HepG2 (cell line): ENCODE results near the gene RASSF8. TPM values are rescaled to one million over a fixed set of nuclear protein-coding genes. Genes with fewer than 3 reads are reported as not detected.

ENCODE experiments used
- ATAC-seq: fragments of 200-7000 bp; cut with Tn5 transposase; 3 replicates; pipeline ENCODE4 v1.9.1; 2020; ENCODE audit warnings: mild to moderate bottlenecking, moderate library complexity
- BruUV-seq: library from RNA; stranded (reverse); fragments of 400-500 nt; replicated peaks from 2 replicates; lab custom pipeline; 2021; lab: Mats Ljungman, UMichigan
- CTCF ChIA-PET: fragments of 300-600 bp; formaldehyde crosslinking; extraction: SDS; loops from one replicate; lab custom pipeline; 2021; ENCODE audit warnings: low total read pairs, inconsistent platforms, low intra/inter-chr PET ratio; lab: Yijun Ruan, JAX
- POLR2A ChIA-PET: fragments of 350-600 bp; sonication (Branson Sonifier 250); formaldehyde crosslinking; loops from one replicate; lab custom pipeline; 2020; ENCODE audit warnings: antibody characterized with exemption, inconsistent platforms; lab: Yijun Ruan, JAX
- DNase-seq: peaks from one replicate; pipeline ENCODE4 v3.0.0-alpha.2; 2015; ENCODE audit warnings: low spot score
- FAIRE-seq: peaks from 3 replicates; lab custom pipeline; 2011; peaks lifted over from hg19 to GRCh38; lab: Jason Lieb, UNC
- H2AFZ ChIP-seq: one replicate; pipeline ENCODE4 v1.6.1; 2011; ENCODE audit warnings: low read length, inconsistent platforms
- H3K27ac ChIP-seq: fragments of 300-600 bp; 3 replicates; pipeline ENCODE4 v1.8.0; 2011; ENCODE audit warnings: mixed run types, mild to moderate bottlenecking, mixed read lengths, low read length, inconsistent platforms; ENCODE audit not compliant: insufficient read depth; ENCODE audit errors: extremely low read length
- H3K27me3 ChIP-seq, 2 experiments: fragments of 200-600 bp in 1 of 2; 2 replicates in 1 of 2; 3 replicates in 1 of 2; pipeline versions ENCODE4 v1.6.0 to v1.8.0; 2011; ENCODE audit warnings: low read length in 2 of 2, mild to moderate bottlenecking in 2 of 2, moderate library complexity in 2 of 2, inconsistent platforms in 1 of 2; ENCODE audit not compliant: insufficient read depth in 2 of 2, control insufficient read depth in 1 of 2
- H3K36me3 ChIP-seq, 2 experiments: fragments of 200-600 bp in 1 of 2; replicated peaks in 1 of 2; 2 replicates in 1 of 2; 3 replicates in 1 of 2; pipeline versions ENCODE4 v1.5.1 to v1.8.0; 2011; ENCODE audit warnings: low read length in 2 of 2, inconsistent platforms in 1 of 2; ENCODE audit not compliant: insufficient read depth in 2 of 2, control insufficient read depth in 1 of 2
- H3K4me1 ChIP-seq: 2 replicates; pipeline ENCODE4 v1.5.1; 2012; ENCODE audit warnings: low read length, inconsistent platforms; ENCODE audit not compliant: insufficient read depth
- H3K4me2 ChIP-seq: 2 replicates; pipeline ENCODE4 v1.6.0; 2011; ENCODE audit warnings: low read depth, low read length, inconsistent platforms
- H3K4me3 ChIP-seq, 3 experiments: fragments of 200-600 bp in 1 of 3; sonication (generic), shearing (Covaris generic) in 1 of 3; replicated peaks in 1 of 3; 2 replicates each; pipeline ENCODE4 v1.5.1; 2011 to 2016; ENCODE audit warnings: low read length in 3 of 3, inconsistent platforms in 2 of 3, low read depth in 2 of 3, mild to moderate bottlenecking in 2 of 3, control low read depth in 1 of 3, mixed read lengths in 1 of 3; ENCODE audit not compliant: insufficient read depth in 1 of 3
- H3K79me2 ChIP-seq: one replicate; pipeline ENCODE4 v1.6.1; 2011; ENCODE audit warnings: low read length, inconsistent platforms; ENCODE audit not compliant: insufficient read depth
- H3K9ac ChIP-seq: 2 replicates; pipeline ENCODE4 v1.6.0; 2011; ENCODE audit warnings: mild to moderate bottlenecking, low read depth, low read length, inconsistent platforms; ENCODE audit not compliant: insufficient read depth
- H3K9me3 ChIP-seq: 2 replicates; pipeline ENCODE4 v1.5.1; 2012; ENCODE audit warnings: mild to moderate bottlenecking, low read length
- H4K20me1 ChIP-seq: 2 replicates; pipeline ENCODE4 v1.6.0; 2011; ENCODE audit warnings: inconsistent platforms, mild to moderate bottlenecking, low read length, moderate library complexity; ENCODE audit not compliant: insufficient read depth
- ADNP ChIP-seq: sonication (generic); formaldehyde crosslinking; IDR thresholded peaks from 2 replicates; pipeline ENCODE4 v1.4.0; 2020; ENCODE audit warnings: missing genetic modification reagents
- CC2D1A ChIP-seq: sonication (generic); formaldehyde crosslinking; IDR thresholded peaks from 2 replicates; pipeline ENCODE4 v1.8.1; 2023; ENCODE audit warnings: mild to moderate bottlenecking, missing genetic modification reagents
- ESRRA ChIP-seq: sonication (generic); formaldehyde crosslinking; IDR thresholded peaks from 2 replicates; pipeline ENCODE4 v1.5.1; 2020; ENCODE audit warnings: mild to moderate bottlenecking, low read depth, missing genetic modification reagents
- KDM6A ChIP-seq: IDR thresholded peaks from 2 replicates; pipeline ENCODE4 v1.6.1; 2016; ENCODE audit warnings: low read depth
- NFKB2 ChIP-seq: sonication (generic); formaldehyde crosslinking; IDR thresholded peaks from 2 replicates; pipeline ENCODE4 v1.4.0; 2020; ENCODE audit warnings: missing genetic modification reagents, borderline replicate concordance
- NR1H2 ChIP-seq: sonication (generic); formaldehyde crosslinking; IDR thresholded peaks from 2 replicates; pipeline ENCODE4 v1.8.1; 2022; ENCODE audit warnings: low read depth, missing genetic modification reagents, borderline replicate concordance
- NR3C1 ChIP-seq: sonication (generic); formaldehyde crosslinking; IDR thresholded peaks from 2 replicates; pipeline ENCODE4 v1.4.0; 2020; ENCODE audit warnings: missing genetic modification reagents
- SMARCE1 ChIP-seq: fragments of 450-650 bp; IDR thresholded peaks from 2 replicates; pipeline ENCODE4 v1.6.1; 2017; ENCODE audit warnings: borderline replicate concordance
- SP1 ChIP-seq, 2 experiments: fragments of 450-650 bp in 1 of 2; sonication (generic) in 1 of 2; formaldehyde crosslinking in 1 of 2; IDR thresholded peaks; 2 replicates each; pipeline versions ENCODE4 v1.4.0 to v1.6.1; 2016 to 2020; ENCODE audit warnings: missing genetic modification reagents in 1 of 2
- ZBTB20 ChIP-seq: sonication (generic); formaldehyde crosslinking; IDR thresholded peaks from 2 replicates; pipeline ENCODE4 v1.8.1; 2023; ENCODE audit warnings: missing genetic modification reagents, low read depth, mild to moderate bottlenecking, borderline replicate concordance
- ZNF879 ChIP-seq: sonication (generic); formaldehyde crosslinking; IDR thresholded peaks from 2 replicates; pipeline ENCODE4 v1.8.1; 2023; ENCODE audit warnings: missing genetic modification reagents
- WGBS: methylation state at CpG from one replicate; pipeline ENCODE4 v1.1.6; 2017; ENCODE audit warnings: low lambda C conversion rate; 5-methylcytosine and 5-hydroxymethylcytosine counted together
- in situ Hi-C: cut with HindIII; loops from 2 replicates; pipeline ENCODE4 v1.10.0; 2017; ENCODE audit warnings: low pct_unique_long_range_greater_than_20kb; ENCODE audit not compliant: extremely low pct_ligation_motif_present
- intact Hi-C: fragments of 100-400 bp; cut with micrococcal nuclease; formaldehyde crosslinking; loops from one replicate; pipeline ENCODE4 v1.10.0; 2022; ENCODE audit not compliant: unreplicated experiment
- polyA plus RNA-seq, 8 experiments: library from polyadenylated mRNA; depleted of rRNA in 3 of 8; stranded (reverse) in 7 of 8; unstranded in 1 of 8; fragments of >200 nt; fragmentation: Illumina TruSeq in 4 of 8; extraction: Trizol in 4 of 8; gene quantifications; 2 replicates each; pipeline versions ENCODE4 v1.2.1 to v1.2.3, GENCODE V29; 2011 to 2016; ENCODE audit warnings: low read depth in 4 of 8, missing spikeins in 1 of 8, mixed read lengths in 1 of 8; ENCODE audit not compliant: insufficient read depth in 1 of 8
- total RNA-seq, 5 experiments: library from RNA; depleted of rRNA; stranded (reverse); fragments of >200 nt; fragmentation: Illumina TruSeq; extraction: Trizol; gene quantifications; 2 replicates each; pipeline ENCODE4 v1.2.3, GENCODE V29; 2016; ENCODE audit warnings: low read depth in 1 of 5
- TF ChIP-seq, protein P1 (sequence below), 2 experiments: sonication (generic) in 1 of 2; formaldehyde crosslinking in 1 of 2; IDR thresholded peaks; 2 replicates each; pipeline versions ENCODE4 v1.4.0 to v1.6.1; 2018 to 2020; ENCODE audit warnings: missing genetic modification reagents in 2 of 2, borderline replicate concordance in 1 of 2, low read depth in 1 of 2, mild to moderate bottlenecking in 1 of 2, missing biosample characterization in 1 of 2
- TF ChIP-seq, protein P2 (sequence below): sonication (generic); formaldehyde crosslinking; IDR thresholded peaks from 2 replicates; pipeline ENCODE4 v1.4.0; 2020; ENCODE audit warnings: missing genetic modification reagents
- TF ChIP-seq, protein P3 (sequence below): sonication (generic); formaldehyde crosslinking; conservative IDR thresholded peaks from 2 replicates; pipeline ENCODE4 v1.8.0; 2022; ENCODE audit warnings: low read depth, missing genetic modification reagents
- TF ChIP-seq, protein P4 (sequence below): sonication (generic); formaldehyde crosslinking; IDR thresholded peaks from 2 replicates; pipeline ENCODE4 v1.5.0; 2020; ENCODE audit warnings: missing genetic modification reagents, mild to moderate bottlenecking, borderline replicate concordance

The RASSF8 gene
- total and polyA plus RNA-seq, 2 of the 13 experiments (the other 11 are each of a cell fraction or from before 2014, with no cell fraction given) = 0.82 to 9.2 TPM

- TF ChIP-seq KDM6A (CRISPR knock-in tag) (no peak), ESRRA (no peak), NFKB2 (CRISPR knock-in tag) (no peak), ZBTB20 (no peak)
- TF ChIP-seq, protein P1, sequence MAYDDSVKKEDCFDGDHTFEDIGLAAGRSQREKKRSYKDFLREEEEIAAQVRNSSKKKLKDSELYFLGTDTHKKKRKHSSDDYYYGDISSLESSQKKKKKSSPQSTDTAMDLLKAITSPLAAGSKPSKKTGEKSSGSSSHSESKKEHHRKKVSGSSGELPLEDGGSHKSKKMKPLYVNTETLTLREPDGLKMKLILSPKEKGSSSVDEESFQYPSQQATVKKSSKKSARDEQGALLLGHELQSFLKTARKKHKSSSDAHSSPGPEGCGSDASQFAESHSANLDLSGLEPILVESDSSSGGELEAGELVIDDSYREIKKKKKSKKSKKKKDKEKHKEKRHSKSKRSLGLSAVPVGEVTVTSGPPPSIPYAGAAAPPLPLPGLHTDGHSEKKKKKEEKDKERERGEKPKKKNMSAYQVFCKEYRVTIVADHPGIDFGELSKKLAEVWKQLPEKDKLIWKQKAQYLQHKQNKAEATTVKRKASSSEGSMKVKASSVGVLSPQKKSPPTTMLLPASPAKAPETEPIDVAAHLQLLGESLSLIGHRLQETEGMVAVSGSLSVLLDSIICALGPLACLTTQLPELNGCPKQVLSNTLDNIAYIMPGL (CRISPR knock-in tag; IDR thresholded peaks at IDR 0.05; ENCODE audit: borderline replicate concordance in 1 of 2, low read depth in 1 of 2) = no peak
- TF ChIP-seq, protein P2, sequence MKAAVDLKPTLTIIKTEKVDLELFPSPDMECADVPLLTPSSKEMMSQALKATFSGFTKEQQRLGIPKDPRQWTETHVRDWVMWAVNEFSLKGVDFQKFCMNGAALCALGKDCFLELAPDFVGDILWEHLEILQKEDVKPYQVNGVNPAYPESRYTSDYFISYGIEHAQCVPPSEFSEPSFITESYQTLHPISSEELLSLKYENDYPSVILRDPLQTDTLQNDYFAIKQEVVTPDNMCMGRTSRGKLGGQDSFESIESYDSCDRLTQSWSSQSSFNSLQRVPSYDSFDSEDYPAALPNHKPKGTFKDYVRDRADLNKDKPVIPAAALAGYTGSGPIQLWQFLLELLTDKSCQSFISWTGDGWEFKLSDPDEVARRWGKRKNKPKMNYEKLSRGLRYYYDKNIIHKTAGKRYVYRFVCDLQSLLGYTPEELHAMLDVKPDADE = no peak
Measured at GRCh38 chr12:25970916-25971653, 12.6 kb downstream of the RASSF8 start (continued).

DNA sequence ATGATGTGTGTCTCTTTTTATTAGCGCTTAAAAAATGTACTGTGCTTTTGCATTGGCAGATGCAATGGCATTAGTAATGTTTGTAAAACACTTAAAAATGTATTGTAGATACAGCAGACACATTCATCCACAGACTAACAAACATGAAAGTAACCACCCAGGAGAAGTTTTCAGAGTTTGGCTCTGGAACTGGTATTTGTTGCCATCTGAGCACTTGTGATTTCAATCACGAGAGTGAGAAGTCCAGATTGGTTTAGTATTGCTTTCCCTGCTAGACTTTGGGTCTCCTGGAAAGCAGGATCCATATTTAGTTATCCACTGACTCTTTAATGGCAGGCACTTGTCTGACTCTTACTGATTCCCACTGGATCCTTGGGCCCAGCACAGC is 13.2 kb downstream of the RASSF8 start:
- H3K27me3 ChIP-seq = no peaks in the 10 kb centered on the region; a peak in 1 of 5 replicates
- 82% methylated on average over 2 of the region's 2 CpGs for WGBS
- ATAC-seq (no peak), DNase-seq (no peak), FAIRE-seq (no peak)
- in situ Hi-C loops = no loop called here
- no peak overlapping the region for H3K4me2 ChIP-seq
- H3K9me3 ChIP-seq = no peaks in the 10 kb centered on the region
- H3K27ac ChIP-seq = no peak overlapping the region
- no TSS peak for BruUV-seq
- H4K20me1 ChIP-seq = no peaks in the 10 kb centered on the region
- H3K79me2 ChIP-seq = no peaks in the 10 kb centered on the region
- intact Hi-C loops = no loop called here
- no peaks in the 10 kb centered on the region for H3K4me1 ChIP-seq
- POLR2A ChIA-PET = no interaction called here
- CTCF ChIA-PET = no interaction called here
- no peak for TF ChIP-seq SMARCE1
- TF ChIP-seq, protein P3, sequence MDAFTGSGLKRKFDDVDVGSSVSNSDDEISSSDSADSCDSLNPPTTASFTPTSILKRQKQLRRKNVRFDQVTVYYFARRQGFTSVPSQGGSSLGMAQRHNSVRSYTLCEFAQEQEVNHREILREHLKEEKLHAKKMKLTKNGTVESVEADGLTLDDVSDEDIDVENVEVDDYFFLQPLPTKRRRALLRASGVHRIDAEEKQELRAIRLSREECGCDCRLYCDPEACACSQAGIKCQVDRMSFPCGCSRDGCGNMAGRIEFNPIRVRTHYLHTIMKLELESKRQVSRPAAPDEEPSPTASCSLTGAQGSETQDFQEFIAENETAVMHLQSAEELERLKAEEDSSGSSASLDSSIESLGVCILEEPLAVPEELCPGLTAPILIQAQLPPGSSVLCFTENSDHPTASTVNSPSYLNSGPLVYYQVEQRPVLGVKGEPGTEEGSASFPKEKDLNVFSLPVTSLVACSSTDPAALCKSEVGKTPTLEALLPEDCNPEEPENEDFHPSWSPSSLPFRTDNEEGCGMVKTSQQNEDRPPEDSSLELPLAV = no peak
- no peak for TF ChIP-seq ZNF879 (CRISPR knock-in tag)
- TF ChIP-seq NR3C1 (CRISPR knock-in tag) = no peak
- TF ChIP-seq CC2D1A (CRISPR knock-in tag) = no peak
- no peak for TF ChIP-seq NR1H2
- TF ChIP-seq ADNP = no peak
- TF ChIP-seq, protein P4, sequence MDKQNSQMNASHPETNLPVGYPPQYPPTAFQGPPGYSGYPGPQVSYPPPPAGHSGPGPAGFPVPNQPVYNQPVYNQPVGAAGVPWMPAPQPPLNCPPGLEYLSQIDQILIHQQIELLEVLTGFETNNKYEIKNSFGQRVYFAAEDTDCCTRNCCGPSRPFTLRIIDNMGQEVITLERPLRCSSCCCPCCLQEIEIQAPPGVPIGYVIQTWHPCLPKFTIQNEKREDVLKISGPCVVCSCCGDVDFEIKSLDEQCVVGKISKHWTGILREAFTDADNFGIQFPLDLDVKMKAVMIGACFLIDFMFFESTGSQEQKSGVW (CRISPR knock-in tag) = no peak
- TF ChIP-seq SP1 (IDR thresholded peaks at IDR 0.05) = no peak
- TF ChIP-seq SP1 (CRISPR knock-in tag; IDR thresholded peaks at IDR 0.05) = no peak
- H3K4me3 ChIP-seq = no peak overlapping the region
- no peak overlapping the region for H3K9ac ChIP-seq
- H3K36me3 ChIP-seq = no peaks in the 10 kb centered on the region
- no peak overlapping the region for H2AFZ ChIP-seq
